HepG2 (cell line): ENCODE measurements around the gene CIAO3. TPM values are rescaled to one million over a fixed set of nuclear protein-coding genes. Genes with fewer than 3 reads are reported as not detected.

Experiments
- ATM ChIP-seq: fragments of 450-650 bp; IDR thresholded peaks from 2 replicates; pipeline ENCODE4 v1.7.1; 2017; ENCODE audit warnings: mild to moderate bottlenecking, borderline replicate concordance
- DR1 ChIP-seq: sonication (generic); formaldehyde crosslinking; IDR thresholded peaks from 2 replicates; pipeline ENCODE4 v1.8.0; 2021; ENCODE audit warnings: mild to moderate bottlenecking, missing genetic modification reagents, inconsistent platforms
- HNF4A ChIP-seq: sonication (generic); formaldehyde crosslinking; IDR thresholded peaks from 2 replicates; pipeline ENCODE4 v1.4.0; 2020; ENCODE audit warnings: missing genetic modification reagents
- KLF13 ChIP-seq: sonication (generic); formaldehyde crosslinking; IDR thresholded peaks from 2 replicates; pipeline ENCODE4 v1.4.0; 2020; ENCODE audit warnings: mild to moderate bottlenecking, missing genetic modification reagents
- NR2F2 ChIP-seq: IDR thresholded peaks from 2 replicates; pipeline ENCODE4 v1.6.1; 2012; ENCODE audit warnings: low read depth, inconsistent platforms, borderline replicate concordance
- ONECUT2 ChIP-seq: sonication (generic); formaldehyde crosslinking; IDR thresholded peaks from 2 replicates; pipeline ENCODE4 v1.4.0; 2020; ENCODE audit warnings: missing genetic modification reagents
- PAWR ChIP-seq: sonication (generic); formaldehyde crosslinking; IDR thresholded peaks from 2 replicates; pipeline ENCODE4 v1.4.0; 2020; ENCODE audit warnings: missing genetic modification reagents, mild to moderate bottlenecking, borderline replicate concordance
- PHF21A ChIP-seq: sonication (generic); formaldehyde crosslinking; IDR thresholded peaks from 2 replicates; pipeline ENCODE4 v1.5.0; 2020; ENCODE audit warnings: mild to moderate bottlenecking, missing genetic modification reagents
- SIX1 ChIP-seq: sonication (generic); formaldehyde crosslinking; IDR thresholded peaks from 2 replicates; pipeline ENCODE4 v1.4.0; 2020; ENCODE audit warnings: missing genetic modification reagents, borderline replicate concordance
- ZNF264 ChIP-seq: sonication (generic); formaldehyde crosslinking; IDR thresholded peaks from 2 replicates; pipeline ENCODE4 v1.4.0; 2020; ENCODE audit warnings: missing genetic modification reagents
- ZNF598 ChIP-seq: sonication (generic); formaldehyde crosslinking; IDR thresholded peaks from 2 replicates; pipeline ENCODE4 v1.5.1; 2020; ENCODE audit warnings: mild to moderate bottlenecking, missing genetic modification reagents, borderline replicate concordance
- ZNF605 ChIP-seq: sonication (generic); formaldehyde crosslinking; IDR thresholded peaks from 2 replicates; pipeline ENCODE4 v1.8.0; 2022; ENCODE audit warnings: mild to moderate bottlenecking, missing genetic modification reagents
- ZNF749 ChIP-seq: sonication (generic); formaldehyde crosslinking; IDR thresholded peaks from 2 replicates; pipeline ENCODE4 v1.8.0; 2022; ENCODE audit warnings: mild to moderate bottlenecking, missing genetic modification reagents, moderate library complexity, borderline replicate concordance
- polyA plus RNA-seq, 8 experiments: library from polyadenylated mRNA; depleted of rRNA in 3 of 8; stranded (reverse) in 7 of 8; unstranded in 1 of 8; fragments of >200 nt; fragmentation: Illumina TruSeq in 4 of 8; extraction: Trizol in 4 of 8; gene quantifications; 2 replicates each; pipeline versions ENCODE4 v1.2.1 to v1.2.3, GENCODE V29; 2011 to 2016; ENCODE audit warnings: low read depth in 4 of 8, missing spikeins in 1 of 8, mixed read lengths in 1 of 8; ENCODE audit not compliant: insufficient read depth in 1 of 8
- total RNA-seq, 5 experiments: library from RNA; depleted of rRNA; stranded (reverse); fragments of >200 nt; fragmentation: Illumina TruSeq; extraction: Trizol; gene quantifications; 2 replicates each; pipeline ENCODE4 v1.2.3, GENCODE V29; 2016; ENCODE audit warnings: low read depth in 1 of 5
- TF ChIP-seq, protein P1 (sequence below): sonication (generic); formaldehyde crosslinking; conservative IDR thresholded peaks from 2 replicates; pipeline ENCODE4 v1.5.0; 2020; ENCODE audit warnings: missing genetic modification reagents
- TF ChIP-seq, protein P2 (sequence below): IDR thresholded peaks from 2 replicates; pipeline ENCODE4 v1.6.1; 2018; ENCODE audit warnings: missing genetic modification reagents
- TF ChIP-seq, protein P3 (sequence below): sonication (generic); formaldehyde crosslinking; IDR thresholded peaks from 2 replicates; pipeline ENCODE4 v1.5.0; 2020; ENCODE audit warnings: mild to moderate bottlenecking, missing genetic modification reagents, borderline replicate concordance
- TF ChIP-seq, protein P4 (sequence below): sonication (generic); formaldehyde crosslinking; IDR thresholded peaks from 2 replicates; pipeline ENCODE4 v1.8.0; 2022; ENCODE audit warnings: missing genetic modification reagents, mild to moderate bottlenecking, moderate library complexity, borderline replicate concordance

Gene CIAO3
- total and polyA plus RNA-seq, 2 of the 13 experiments (the other 11 are each of a cell fraction or from before 2014, with no cell fraction given): 21.7 to 25.0 TPM

DNA sequence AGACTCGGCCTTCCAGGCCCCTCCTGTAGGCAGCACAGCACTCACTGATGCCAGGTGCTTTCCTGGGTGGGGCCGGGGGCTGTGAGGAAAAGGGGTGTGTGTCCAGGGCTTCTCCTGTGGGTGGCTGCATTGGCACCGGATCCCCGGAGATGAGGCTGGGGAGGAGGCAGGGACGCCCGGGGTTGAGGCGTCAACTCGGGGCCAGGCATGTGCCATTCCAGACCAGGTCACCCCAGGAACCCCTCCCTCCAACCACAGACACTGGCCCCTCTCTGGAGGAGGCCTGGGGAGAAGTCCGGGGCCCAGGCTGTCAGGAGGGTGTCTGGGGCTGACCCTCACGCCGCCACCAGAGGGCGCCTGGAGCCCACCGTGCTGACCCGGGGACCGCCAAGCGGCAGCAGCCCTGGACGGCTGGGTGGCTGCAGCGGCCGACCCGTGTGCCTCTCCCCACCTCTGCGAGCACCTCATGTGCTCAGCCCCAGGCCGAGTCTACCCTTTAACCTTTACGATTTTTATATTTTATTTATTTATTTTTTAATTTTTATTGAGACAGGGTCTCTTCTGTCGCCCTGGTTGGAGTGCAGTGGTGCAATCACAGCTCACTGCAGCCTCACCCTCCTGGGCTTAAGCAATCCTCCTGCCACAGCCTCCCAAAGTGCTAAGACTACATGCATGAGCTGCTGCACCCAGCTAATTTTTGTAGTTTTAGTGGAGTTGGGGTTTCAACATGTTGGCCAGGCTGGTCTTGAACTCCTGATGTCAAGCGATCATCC lies 29.1 kb downstream of the CIAO3 start (continued):
- TF ChIP-seq, protein P1, sequence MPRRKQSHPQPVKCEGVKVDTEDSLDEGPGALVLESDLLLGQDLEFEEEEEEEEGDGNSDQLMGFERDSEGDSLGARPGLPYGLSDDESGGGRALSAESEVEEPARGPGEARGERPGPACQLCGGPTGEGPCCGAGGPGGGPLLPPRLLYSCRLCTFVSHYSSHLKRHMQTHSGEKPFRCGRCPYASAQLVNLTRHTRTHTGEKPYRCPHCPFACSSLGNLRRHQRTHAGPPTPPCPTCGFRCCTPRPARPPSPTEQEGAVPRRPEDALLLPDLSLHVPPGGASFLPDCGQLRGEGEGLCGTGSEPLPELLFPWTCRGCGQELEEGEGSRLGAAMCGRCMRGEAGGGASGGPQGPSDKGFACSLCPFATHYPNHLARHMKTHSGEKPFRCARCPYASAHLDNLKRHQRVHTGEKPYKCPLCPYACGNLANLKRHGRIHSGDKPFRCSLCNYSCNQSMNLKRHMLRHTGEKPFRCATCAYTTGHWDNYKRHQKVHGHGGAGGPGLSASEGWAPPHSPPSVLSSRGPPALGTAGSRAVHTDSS (CRISPR knock-in tag): no peak
- TF ChIP-seq NR2F2 (no peak), HNF4A (CRISPR knock-in tag) (no peak), KLF13 (no peak), ATM (no peak), PHF21A (no peak), ZNF749 (no peak), ONECUT2 (CRISPR knock-in tag) (no peak), ZNF605 (no peak), ZNF598 (no peak), ZNF264 (no peak), DR1 (CRISPR knock-in tag) (no peak), SIX1 (CRISPR knock-in tag) (no peak), PAWR (CRISPR knock-in tag) (no peak)
- TF ChIP-seq, protein P2, sequence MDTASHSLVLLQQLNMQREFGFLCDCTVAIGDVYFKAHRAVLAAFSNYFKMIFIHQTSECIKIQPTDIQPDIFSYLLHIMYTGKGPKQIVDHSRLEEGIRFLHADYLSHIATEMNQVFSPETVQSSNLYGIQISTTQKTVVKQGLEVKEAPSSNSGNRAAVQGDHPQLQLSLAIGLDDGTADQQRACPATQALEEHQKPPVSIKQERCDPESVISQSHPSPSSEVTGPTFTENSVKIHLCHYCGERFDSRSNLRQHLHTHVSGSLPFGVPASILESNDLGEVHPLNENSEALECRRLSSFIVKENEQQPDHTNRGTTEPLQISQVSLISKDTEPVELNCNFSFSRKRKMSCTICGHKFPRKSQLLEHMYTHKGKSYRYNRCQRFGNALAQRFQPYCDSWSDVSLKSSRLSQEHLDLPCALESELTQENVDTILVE (CRISPR knock-in tag): no peak
- TF ChIP-seq, protein P3, sequence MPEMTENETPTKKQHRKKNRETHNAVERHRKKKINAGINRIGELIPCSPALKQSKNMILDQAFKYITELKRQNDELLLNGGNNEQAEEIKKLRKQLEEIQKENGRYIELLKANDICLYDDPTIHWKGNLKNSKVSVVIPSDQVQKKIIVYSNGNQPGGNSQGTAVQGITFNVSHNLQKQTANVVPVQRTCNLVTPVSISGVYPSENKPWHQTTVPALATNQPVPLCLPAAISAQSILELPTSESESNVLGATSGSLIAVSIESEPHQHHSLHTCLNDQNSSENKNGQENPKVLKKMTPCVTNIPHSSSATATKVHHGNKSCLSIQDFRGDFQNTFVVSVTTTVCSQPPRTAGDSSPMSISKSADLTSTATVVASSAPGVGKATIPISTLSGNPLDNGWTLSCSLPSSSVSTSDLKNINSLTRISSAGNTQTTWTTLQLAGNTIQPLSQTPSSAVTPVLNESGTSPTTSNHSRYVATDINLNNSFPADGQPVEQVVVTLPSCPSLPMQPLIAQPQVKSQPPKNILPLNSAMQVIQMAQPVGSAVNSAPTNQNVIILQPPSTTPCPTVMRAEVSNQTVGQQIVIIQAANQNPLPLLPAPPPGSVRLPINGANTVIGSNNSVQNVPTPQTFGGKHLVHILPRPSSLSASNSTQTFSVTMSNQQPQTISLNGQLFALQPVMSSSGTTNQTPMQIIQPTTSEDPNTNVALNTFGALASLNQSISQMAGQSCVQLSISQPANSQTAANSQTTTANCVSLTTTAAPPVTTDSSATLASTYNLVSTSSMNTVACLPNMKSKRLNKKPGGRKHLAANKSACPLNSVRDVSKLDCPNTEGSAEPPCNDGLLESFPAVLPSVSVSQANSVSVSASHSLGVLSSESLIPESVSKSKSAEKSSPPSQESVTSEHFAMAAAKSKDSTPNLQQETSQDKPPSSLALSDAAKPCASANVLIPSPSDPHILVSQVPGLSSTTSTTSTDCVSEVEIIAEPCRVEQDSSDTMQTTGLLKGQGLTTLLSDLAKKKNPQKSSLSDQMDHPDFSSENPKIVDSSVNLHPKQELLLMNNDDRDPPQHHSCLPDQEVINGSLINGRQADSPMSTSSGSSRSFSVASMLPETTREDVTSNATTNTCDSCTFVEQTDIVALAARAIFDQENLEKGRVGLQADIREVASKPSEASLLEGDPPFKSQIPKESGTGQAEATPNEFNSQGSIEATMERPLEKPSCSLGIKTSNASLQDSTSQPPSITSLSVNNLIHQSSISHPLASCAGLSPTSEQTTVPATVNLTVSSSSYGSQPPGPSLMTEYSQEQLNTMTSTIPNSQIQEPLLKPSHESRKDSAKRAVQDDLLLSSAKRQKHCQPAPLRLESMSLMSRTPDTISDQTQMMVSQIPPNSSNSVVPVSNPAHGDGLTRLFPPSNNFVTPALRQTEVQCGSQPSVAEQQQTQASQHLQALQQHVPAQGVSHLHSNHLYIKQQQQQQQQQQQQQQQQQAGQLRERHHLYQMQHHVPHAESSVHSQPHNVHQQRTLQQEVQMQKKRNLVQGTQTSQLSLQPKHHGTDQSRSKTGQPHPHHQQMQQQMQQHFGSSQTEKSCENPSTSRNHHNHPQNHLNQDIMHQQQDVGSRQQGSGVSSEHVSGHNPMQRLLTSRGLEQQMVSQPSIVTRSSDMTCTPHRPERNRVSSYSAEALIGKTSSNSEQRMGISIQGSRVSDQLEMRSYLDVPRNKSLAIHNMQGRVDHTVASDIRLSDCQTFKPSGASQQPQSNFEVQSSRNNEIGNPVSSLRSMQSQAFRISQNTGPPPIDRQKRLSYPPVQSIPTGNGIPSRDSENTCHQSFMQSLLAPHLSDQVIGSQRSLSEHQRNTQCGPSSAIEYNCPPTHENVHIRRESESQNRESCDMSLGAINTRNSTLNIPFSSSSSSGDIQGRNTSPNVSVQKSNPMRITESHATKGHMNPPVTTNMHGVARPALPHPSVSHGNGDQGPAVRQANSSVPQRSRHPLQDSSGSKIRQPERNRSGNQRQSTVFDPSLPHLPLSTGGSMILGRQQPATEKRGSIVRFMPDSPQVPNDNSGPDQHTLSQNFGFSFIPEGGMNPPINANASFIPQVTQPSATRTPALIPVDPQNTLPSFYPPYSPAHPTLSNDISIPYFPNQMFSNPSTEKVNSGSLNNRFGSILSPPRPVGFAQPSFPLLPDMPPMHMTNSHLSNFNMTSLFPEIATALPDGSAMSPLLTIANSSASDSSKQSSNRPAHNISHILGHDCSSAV (CRISPR knock-in tag): no peak
- TF ChIP-seq, protein P4, sequence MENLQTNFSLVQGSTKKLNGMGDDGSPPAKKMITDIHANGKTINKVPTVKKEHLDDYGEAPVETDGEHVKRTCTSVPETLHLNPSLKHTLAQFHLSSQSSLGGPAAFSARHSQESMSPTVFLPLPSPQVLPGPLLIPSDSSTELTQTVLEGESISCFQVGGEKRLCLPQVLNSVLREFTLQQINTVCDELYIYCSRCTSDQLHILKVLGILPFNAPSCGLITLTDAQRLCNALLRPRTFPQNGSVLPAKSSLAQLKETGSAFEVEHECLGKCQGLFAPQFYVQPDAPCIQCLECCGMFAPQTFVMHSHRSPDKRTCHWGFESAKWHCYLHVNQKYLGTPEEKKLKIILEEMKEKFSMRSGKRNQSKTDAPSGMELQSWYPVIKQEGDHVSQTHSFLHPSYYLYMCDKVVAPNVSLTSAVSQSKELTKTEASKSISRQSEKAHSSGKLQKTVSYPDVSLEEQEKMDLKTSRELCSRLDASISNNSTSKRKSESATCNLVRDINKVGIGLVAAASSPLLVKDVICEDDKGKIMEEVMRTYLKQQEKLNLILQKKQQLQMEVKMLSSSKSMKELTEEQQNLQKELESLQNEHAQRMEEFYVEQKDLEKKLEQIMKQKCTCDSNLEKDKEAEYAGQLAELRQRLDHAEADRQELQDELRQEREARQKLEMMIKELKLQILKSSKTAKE (CRISPR knock-in tag): no peak
